Measurements from ENCODE around the gene CCNO. TPM values are rescaled to one million over a fixed set of nuclear protein-coding genes. Genes with fewer than 3 reads are reported as not detected.

Gene CCNO
- polyA plus RNA-seq, 3 donors: 8.2 to 10.0 (median 8.3) TPM

DNA sequence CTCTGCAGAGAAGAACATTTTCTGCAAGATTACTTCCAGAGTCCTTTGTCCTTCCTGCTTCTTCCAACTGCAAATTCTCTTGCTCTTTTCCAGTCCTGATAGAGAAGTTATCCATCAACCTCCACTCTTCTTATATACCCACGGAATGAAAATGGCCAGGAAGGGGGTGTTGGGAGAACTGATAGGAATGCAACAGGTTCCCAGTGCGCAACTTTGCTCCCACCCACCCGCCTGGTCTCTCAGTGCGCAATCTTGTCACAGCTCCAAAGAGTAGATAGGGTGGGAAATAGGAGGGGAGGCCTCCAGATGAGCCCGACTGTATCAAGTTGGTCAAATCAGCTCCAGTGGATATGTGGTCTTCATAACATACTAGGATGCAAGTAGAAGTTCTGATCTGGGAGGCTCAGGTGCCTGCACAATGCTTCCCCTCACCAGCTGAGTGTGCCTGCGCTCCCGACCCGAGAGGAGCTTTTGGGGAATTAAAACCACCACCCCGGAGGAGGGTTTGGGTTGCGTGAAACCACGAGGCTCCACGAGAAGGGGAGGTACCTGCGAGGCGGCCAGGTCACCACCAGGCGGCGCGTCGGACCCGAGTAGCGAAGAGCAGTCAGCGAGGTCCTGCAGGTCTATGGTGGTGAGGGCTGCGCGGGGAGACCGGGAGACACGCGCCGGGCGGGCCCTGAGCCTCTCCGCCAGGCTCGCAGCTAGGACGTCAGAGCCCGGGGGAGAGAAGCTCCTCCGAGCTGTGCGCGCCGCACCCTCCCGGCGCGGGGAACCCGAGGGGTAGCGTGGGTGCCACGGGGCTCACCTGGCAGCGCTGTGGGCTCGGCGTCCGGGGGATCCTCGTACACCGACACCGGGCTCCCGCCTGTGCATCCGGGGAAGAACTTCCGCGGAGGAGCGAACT lies 7.1 kb downstream of the CCNO start:
- DNase-seq: no peak

DNA sequence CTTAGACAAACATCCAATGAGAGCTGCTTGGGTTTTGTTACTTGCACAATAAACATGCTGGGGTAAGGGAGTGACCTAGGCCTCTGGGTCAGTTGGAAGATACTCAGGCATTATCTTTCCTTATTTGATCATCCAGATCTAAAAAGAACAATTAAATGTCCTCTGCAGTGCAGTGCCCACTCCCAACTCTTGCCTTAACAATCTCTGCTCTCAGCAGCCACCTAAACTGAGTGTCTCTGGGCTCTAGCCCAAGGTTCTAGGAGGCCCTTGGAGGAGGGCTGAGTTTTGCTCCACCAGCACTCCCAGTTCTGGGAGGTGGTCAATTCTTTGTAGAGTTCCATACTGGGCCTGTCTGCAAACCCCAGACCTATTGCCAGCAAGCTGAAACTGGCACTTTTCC lies 8.1 kb downstream of the CCNO start:
- DNase-seq: no peak

DNA sequence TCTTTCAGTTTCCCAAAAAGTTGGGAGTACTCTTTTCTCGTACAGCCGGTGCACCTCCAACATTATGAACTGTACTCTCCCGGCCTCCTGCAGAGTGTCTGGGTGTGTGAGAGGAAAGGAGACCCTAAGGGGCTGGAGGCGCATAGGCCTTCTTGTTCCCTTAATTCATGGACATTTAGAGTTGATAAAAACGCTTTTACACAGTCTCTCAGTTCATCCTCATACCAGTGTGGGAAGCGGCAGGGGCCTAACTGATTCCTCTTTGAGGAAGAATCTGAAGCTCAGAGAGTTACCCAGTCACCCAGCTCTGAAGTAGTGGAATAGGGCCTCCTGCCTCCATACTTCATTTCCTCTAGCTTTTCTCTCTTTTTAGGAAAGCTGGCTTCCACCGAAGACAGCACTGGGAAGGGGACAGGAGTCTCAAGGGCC lies 9.6 kb downstream of the CCNO start:
- DNase-seq: no peak

- DNase-seq: no peak
Measured at GRCh38 chr5:55222985-55223811, 10.2 kb downstream of the CCNO start.

GRCh38 chr5:55222092-55222984 lies 11.1 kb downstream of the CCNO start:
- DNase-seq: no peak

- DNase-seq: no peak
Measured at GRCh38 chr5:55220433-55221185, 12.8 kb downstream of the CCNO start.

GRCh38 chr5:55219770-55220169 lies 13.6 kb downstream of the CCNO start:
- DNase-seq: no peak

DNA sequence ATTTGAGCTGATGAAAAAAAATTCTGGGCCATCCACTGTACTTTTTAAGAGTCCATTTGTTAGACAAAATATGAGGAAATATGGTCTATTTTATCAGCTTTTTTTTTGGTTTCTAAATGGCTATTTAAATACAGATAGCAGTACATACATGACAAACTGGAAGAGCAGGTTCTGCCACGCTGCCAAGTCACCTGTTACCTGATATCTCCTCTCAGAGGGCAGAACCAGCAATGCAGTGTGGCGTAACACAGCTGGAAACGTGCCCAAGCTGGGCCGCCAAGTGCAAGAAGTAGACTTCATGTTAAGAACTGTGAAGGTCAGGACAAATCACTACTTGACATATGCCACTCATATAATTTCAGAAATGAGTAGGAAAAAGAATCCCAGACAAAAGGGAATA lies 14.4 kb downstream of the CCNO start:
- no peak for DNase-seq

DNA sequence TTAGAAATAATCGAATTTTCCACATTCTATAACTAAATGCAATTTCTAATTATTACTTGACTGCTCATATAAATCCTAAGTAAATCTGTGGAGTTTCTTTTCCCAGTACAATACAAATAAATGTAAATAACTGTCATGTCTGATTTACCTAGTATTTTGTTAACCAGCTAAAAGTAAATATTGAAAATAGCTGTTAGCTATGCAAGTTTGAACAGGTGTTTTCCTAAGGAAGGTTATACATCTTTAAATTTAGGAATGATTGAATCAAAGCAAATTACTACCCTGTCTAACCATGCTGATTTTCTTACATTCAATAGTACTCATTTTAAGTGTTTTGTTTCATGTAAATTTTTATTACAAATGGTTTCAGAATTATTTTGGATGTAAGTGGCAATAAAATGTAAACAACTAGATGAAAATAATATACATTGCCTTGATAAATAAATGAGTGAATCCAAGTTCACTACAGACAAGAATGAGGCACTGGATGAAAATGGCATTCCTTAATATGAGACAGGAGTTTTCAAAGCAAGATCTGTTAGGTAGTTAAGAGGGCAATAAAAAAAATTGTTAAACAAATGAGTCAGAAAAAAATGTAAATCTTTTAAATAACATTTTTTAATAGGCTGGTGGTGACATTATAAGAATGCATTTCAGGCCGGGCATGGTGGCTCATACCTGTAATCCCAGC lies 22.1 kb downstream of the CCNO start:
- DNase-seq: no peak

GRCh38 chr5:55205001-55205400 lies 28.4 kb downstream of the CCNO start:
- DNase-seq: no peak

DNA sequence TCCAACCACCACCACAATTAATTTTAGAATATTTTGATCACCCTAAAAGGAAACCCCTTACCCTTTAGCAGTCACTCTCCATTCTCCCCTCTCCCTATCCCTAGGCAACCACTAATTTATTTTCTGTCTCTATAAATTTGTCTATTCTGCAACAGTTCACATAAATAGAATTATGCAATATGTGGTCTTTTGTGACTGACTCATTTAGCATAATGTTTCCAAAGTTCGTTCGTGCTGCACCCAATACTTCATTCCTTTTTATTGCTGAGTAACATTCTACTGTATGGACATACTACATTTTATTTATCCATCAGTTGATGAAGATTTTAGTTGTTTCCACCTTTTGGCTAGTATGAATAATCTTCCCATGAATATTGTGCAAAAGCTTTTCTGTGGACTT lies 42.2 kb downstream of the CCNO start:
- DNase-seq: no peak

DNA sequence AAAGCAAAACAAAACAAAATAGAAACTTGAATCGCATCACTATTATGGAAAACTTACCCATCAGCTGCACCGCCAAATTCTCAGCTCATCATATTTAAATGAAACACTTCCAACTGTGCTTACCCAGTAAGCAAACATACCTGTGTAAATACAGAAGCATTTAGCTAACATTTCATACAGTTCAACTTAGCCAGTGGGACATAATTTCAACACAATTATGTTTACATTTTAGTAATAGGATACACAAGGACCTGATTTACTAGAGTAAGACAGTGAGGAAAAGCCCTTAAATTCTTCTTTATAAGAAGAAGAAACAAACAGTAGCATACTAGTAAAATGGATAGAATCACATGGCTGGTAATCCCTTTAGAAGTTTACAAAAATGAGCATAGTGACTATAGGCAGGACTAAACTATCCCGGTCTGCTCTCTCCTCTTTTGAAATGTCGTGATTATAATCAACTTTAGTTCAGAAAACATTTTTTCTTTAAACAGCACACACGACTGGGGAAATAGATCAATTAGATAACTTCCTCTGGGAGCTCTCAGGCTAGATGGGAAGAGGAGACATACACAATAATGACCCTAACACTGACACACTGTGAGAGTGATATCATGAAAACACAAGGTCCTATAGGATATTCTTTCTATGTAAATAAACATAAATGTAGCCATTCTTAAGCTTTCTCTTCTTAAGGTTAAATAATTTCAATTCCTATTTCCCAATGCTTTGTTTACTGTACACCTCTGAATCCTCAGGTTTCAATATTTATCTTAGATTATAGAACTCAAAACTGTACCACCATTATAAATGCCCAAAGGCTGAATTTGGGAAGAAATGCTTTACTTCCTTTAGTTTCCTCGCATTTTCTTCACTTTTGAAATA lies 44.5 kb downstream of the CCNO start:
- DNase-seq: no peak

DNA sequence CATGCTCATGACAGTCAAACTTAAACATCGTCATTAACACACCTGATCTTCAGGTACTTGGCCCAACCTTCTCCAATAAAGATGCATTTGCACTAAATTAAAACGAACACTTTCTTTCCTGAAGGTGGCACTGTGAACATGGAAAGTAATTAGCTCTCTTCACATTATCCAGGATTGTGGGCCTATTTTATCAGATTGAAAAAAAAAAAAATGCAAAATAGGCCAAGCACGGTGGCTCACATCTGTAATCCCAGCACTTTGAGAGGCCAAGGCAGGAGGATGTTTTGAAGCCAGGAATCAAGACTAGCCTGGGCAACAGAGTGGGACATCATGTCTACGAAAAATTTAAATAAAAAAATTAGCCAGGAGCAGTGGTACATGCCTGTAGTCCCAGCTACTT lies 46.0 kb downstream of the CCNO start:
- DNase-seq: no peak

Other genes with a start within 250 kb of the CCNO start
- gene ESM1, start 248.0 kb downstream of the CCNO start, polyA plus RNA-seq (ENCODE audit: insufficient read length in 3 of 3): 1 to 10 TPM; 6.0 to 9.0 (median 8.3) TPM
- gene GZMK, start 209.4 kb downstream of the CCNO start, polyA plus RNA-seq (ENCODE audit: insufficient read length in 3 of 3): under 1 TPM in 1 of 3 donors, not detected in 2; 0.06 TPM
- gene GZMA, start 131.0 kb downstream of the CCNO start, polyA plus RNA-seq (ENCODE audit: insufficient read length in 3 of 3): under 1 TPM; 0.31 to 0.96 (median 0.43) TPM
- gene GPX8, start 73.4 kb downstream of the CCNO start, polyA plus RNA-seq (ENCODE audit: insufficient read length in 3 of 3): 10 to 100 TPM; 65.4 to 76.2 (median 70.1) TPM
- under 1 TPM; 0.63 to 0.71 (median 0.64) TPM for gene CDC20B, start 60.4 kb downstream of the CCNO start, polyA plus RNA-seq (ENCODE audit: insufficient read length in 3 of 3)
- gene MCIDAS, start 6.3 kb downstream of the CCNO start, polyA plus RNA-seq (ENCODE audit: insufficient read length in 3 of 3): 1 to 10 TPM in 1 of 3 donors, under 1 TPM in 2; 0.91 to 1.4 (median 0.92) TPM
- 10 to 100 TPM; 38.7 to 43.3 (median 41.2) TPM for gene DHX29, start 74.1 kb upstream of the CCNO start, polyA plus RNA-seq (ENCODE audit: insufficient read length in 3 of 3)
- gene MTREX, start 74.4 kb upstream of the CCNO start, polyA plus RNA-seq (ENCODE audit: insufficient read length in 3 of 3): 100 to 1,000 TPM in 1 of 3 donors, 10 to 100 TPM in 2; 81.8 to 105 (median 82.9) TPM

Data from renal pelvis (tissue), 4 donors.